Rectal smooth muscle tissue (tissue), 1 donor: ENCODE measurements around the gene CTNNBL1.

Source experiments
- H3K27ac ChIP-seq: one replicate; pipeline ENCODE4 v1.7.0; 2013; ENCODE audit warnings: low read depth, low read length, inconsistent platforms
- H3K27me3 ChIP-seq: one replicate; pipeline ENCODE4 v1.7.0; 2013; ENCODE audit warnings: low read length; ENCODE audit not compliant: control insufficient read depth, insufficient read depth
- H3K36me3 ChIP-seq: one replicate; pipeline ENCODE4 v1.7.0; 2013; ENCODE audit warnings: low read length; ENCODE audit not compliant: control insufficient read depth, insufficient read depth
- H3K4me1 ChIP-seq: one replicate; pipeline ENCODE4 v1.7.0; 2013; ENCODE audit warnings: low read length; ENCODE audit not compliant: control insufficient read depth, insufficient read depth
- H3K4me3 ChIP-seq: one replicate; pipeline ENCODE4 v1.7.0; 2013; ENCODE audit warnings: low read length
- H3K9ac ChIP-seq: one replicate; pipeline ENCODE4 v1.7.0; 2013; ENCODE audit warnings: low read length

The CTNNBL1 gene

GRCh38 chr20:37786043-37786442 lies 92.2 kb downstream of the CTNNBL1 start:
- no peaks in the 10 kb centered on the region for H3K4me1 ChIP-seq
- no peak overlapping the region for H3K27ac ChIP-seq
- H3K36me3 ChIP-seq, result peaks cover 5% of the 10 kb centered on the region
- H3K27me3 ChIP-seq, result no peaks in the 10 kb centered on the region
- no peak overlapping the region for H3K4me3 ChIP-seq
- no peak overlapping the region for H3K9ac ChIP-seq

GRCh38 chr20:37789408-37789807 lies 95.6 kb downstream of the CTNNBL1 start:
- H3K36me3 ChIP-seq, result peaks cover 5% of the 10 kb centered on the region
- no peaks in the 10 kb centered on the region for H3K4me1 ChIP-seq
- H3K27ac ChIP-seq, result no peak overlapping the region
- H3K9ac ChIP-seq, result no peak overlapping the region
- no peak overlapping the region for H3K4me3 ChIP-seq
- no peaks in the 10 kb centered on the region for H3K27me3 ChIP-seq

- H3K27me3 ChIP-seq, result no peaks in the 10 kb centered on the region
- H3K36me3 ChIP-seq, result peaks cover 5% of the 10 kb centered on the region
- no peak overlapping the region for H3K9ac ChIP-seq
- no peak overlapping the region for H3K27ac ChIP-seq
- no peak overlapping the region for H3K4me3 ChIP-seq
- H3K4me1 ChIP-seq, result no peaks in the 10 kb centered on the region
These were observed 97.1 kb downstream of the CTNNBL1 start for GRCh38 chr20:37790900-37791299.

GRCh38 chr20:37796121-37796520 lies 102.3 kb downstream of the CTNNBL1 start:
- Histone ChIP-seq H3K4me3 (no peak overlapping the region), H3K4me1 (no peaks in the 10 kb centered on the region), H3K27ac (no peak overlapping the region), H3K9ac (no peak overlapping the region), H3K36me3 (peaks cover 4% of the 10 kb centered on the region), H3K27me3 (no peaks in the 10 kb centered on the region)

GRCh38 chr20:37796733-37797132 lies 102.9 kb downstream of the CTNNBL1 start:
- H3K27ac ChIP-seq, result no peak overlapping the region
- no peaks in the 10 kb centered on the region for H3K4me1 ChIP-seq
- H3K9ac ChIP-seq, result no peak overlapping the region
- H3K36me3 ChIP-seq, result peaks cover 4% of the 10 kb centered on the region
- no peaks in the 10 kb centered on the region for H3K27me3 ChIP-seq
- no peak overlapping the region for H3K4me3 ChIP-seq

GRCh38 chr20:37797669-37798175 lies 103.9 kb downstream of the CTNNBL1 start:
- H3K9ac ChIP-seq, result no peak overlapping the region
- H3K27ac ChIP-seq, result no peak overlapping the region
- peaks cover 4% of the 10 kb centered on the region for H3K36me3 ChIP-seq

GRCh38 chr20:37798312-37798711 lies 104.5 kb downstream of the CTNNBL1 start:
- Histone ChIP-seq H3K27ac (no peak overlapping the region), H3K36me3 (peaks cover 4% of the 10 kb centered on the region), H3K4me3 (no peak overlapping the region), H3K9ac (no peak overlapping the region), H3K27me3 (no peaks in the 10 kb centered on the region), H3K4me1 (no peaks in the 10 kb centered on the region)

More at GRCh38 chr20:37797669-37798175, 103.9 kb downstream of the CTNNBL1 start:
- no peaks in the 10 kb centered on the region for H3K27me3 ChIP-seq
- H3K4me1 ChIP-seq, result no peaks in the 10 kb centered on the region
- no peak overlapping the region for H3K4me3 ChIP-seq

GRCh38 chr20:37800618-37801017 lies 106.8 kb downstream of the CTNNBL1 start:
- H3K4me1 ChIP-seq, result no peaks in the 10 kb centered on the region
- H3K27me3 ChIP-seq, result no peaks in the 10 kb centered on the region
- H3K27ac ChIP-seq, result no peak overlapping the region
- H3K4me3 ChIP-seq, result no peak overlapping the region
- no peak overlapping the region for H3K9ac ChIP-seq
- peaks cover 7% of the 10 kb centered on the region for H3K36me3 ChIP-seq

GRCh38 chr20:37801921-37802320 lies 108.1 kb downstream of the CTNNBL1 start:
- Histone ChIP-seq H3K9ac (no peak overlapping the region), H3K4me1 (no peaks in the 10 kb centered on the region), H3K27ac (no peak overlapping the region), H3K36me3 (peaks cover 7% of the 10 kb centered on the region), H3K27me3 (no peaks in the 10 kb centered on the region), H3K4me3 (no peak overlapping the region)

- Histone ChIP-seq H3K27me3 (no peaks in the 10 kb centered on the region), H3K4me1 (no peaks in the 10 kb centered on the region), H3K9ac (no peak overlapping the region), H3K36me3 (peaks cover 5% of the 10 kb centered on the region), H3K27ac (no peak overlapping the region), H3K4me3 (no peak overlapping the region)
These were observed 109.8 kb downstream of the CTNNBL1 start for GRCh38 chr20:37803438-37804307.

GRCh38 chr20:37804584-37805566 lies 111.0 kb downstream of the CTNNBL1 start:
- peaks cover 3% of the 10 kb centered on the region for H3K36me3 ChIP-seq
- H3K9ac ChIP-seq, result no peak overlapping the region
- H3K27ac ChIP-seq, result no peak overlapping the region
- no peaks in the 10 kb centered on the region for H3K4me1 ChIP-seq
- H3K4me3 ChIP-seq, result no peak overlapping the region
- H3K27me3 ChIP-seq, result no peaks in the 10 kb centered on the region
